ENCODE results near the gene DCAF8.
A peak's percentile ranks its signal among the peaks of the same experiment; 100 is the strongest.
"Not testable (repeated sequence)": the region's sequence is repeated elsewhere in the genome, so short reads cannot be mapped to it uniquely, and the experiment has no call there.

The DCAF8 gene

DNA sequence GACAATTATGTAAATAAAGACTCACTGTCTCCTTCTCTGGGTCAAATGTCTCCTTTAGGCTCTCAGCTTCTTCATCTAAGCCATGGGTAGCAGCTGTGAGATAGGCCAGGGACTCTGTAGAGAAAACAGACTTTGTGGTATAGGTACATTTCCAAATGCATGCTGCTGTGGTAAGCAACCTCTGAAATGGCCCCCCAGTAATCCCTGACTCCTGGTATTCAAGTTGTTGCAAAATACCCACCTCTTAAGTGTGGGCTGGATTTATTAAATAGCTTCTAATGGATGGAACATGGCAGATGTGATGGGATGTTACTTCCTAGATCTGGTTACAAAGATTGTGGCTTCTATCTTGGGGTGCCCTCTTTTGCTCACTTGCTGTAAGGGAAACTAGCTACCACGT, 33.7 kb upstream of the DCAF8 start:
- TF ChIP-seq, protein P1, sequence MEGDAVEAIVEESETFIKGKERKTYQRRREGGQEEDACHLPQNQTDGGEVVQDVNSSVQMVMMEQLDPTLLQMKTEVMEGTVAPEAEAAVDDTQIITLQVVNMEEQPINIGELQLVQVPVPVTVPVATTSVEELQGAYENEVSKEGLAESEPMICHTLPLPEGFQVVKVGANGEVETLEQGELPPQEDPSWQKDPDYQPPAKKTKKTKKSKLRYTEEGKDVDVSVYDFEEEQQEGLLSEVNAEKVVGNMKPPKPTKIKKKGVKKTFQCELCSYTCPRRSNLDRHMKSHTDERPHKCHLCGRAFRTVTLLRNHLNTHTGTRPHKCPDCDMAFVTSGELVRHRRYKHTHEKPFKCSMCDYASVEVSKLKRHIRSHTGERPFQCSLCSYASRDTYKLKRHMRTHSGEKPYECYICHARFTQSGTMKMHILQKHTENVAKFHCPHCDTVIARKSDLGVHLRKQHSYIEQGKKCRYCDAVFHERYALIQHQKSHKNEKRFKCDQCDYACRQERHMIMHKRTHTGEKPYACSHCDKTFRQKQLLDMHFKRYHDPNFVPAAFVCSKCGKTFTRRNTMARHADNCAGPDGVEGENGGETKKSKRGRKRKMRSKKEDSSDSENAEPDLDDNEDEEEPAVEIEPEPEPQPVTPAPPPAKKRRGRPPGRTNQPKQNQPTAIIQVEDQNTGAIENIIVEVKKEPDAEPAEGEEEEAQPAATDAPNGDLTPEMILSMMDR (IDR thresholded peaks at IDR 0.05; ENCODE audit: extremely low read depth, missing control alignments): no peak
- no peak for DNase-seq (ENCODE audit: low spot score)

GRCh38 chr1:160293020-160293968, 30.9 kb upstream of the DCAF8 start:
- TF ChIP-seq, protein P1 (IDR thresholded peaks at IDR 0.05; ENCODE audit: extremely low read depth, missing control alignments): no peak
- no peak for DNase-seq (ENCODE audit: low spot score)

DNA sequence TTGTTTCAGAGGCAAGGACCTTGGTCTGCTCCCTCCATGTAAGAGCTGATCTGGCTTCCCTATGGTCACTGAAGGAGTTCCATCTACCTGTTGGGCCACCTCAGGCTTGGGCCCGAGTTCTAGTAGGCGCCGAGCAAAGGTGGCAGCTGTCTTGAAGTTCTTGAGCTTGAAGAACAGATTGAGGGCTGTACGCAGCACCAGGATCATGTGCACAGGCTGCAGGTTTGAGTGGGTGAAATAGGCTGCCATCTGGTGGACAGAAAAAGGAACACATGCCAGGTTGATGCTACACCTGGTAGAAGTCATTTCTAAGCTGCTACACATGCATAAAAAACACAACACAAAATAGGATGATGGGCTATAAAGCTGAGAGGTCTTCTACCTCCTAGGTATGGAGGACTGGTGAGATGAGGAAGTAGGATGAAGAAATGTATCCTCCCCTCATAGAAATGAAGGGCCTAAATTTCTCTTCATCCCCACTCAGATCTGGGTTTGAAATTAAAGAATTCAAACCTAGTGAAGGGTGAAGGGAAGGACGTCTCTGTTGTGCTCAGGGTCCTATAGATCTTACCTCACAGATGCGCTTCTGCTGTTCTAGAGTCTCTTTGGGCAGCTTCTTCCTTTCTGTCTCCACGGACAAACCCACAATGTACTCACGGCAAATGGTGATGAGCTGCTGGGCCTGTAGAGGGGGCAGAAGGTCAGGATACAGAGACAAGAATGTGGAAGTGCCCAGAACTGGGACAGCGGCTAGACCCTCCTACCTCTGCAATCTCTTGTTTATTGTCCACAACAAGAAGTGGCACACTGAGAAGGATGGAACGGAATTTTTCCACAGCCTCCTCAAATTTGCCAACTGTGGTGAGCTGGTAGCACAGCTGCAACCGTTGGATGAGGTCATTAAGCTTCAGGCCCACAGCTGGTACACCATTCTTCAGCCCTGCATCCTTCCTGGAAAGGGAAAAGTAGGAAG, 29.2 kb upstream of the DCAF8 start:
- peak; percentile 65 for DNase-seq (ENCODE audit: low spot score)
- TF ChIP-seq, protein P1 (IDR thresholded peaks at IDR 0.05; ENCODE audit: extremely low read depth, missing control alignments): peak; percentile 57

GRCh38 chr1:160287769-160288168, 25.4 kb upstream of the DCAF8 start:
- not testable (repeated sequence) for DNase-seq (ENCODE audit: low spot score)

DNA sequence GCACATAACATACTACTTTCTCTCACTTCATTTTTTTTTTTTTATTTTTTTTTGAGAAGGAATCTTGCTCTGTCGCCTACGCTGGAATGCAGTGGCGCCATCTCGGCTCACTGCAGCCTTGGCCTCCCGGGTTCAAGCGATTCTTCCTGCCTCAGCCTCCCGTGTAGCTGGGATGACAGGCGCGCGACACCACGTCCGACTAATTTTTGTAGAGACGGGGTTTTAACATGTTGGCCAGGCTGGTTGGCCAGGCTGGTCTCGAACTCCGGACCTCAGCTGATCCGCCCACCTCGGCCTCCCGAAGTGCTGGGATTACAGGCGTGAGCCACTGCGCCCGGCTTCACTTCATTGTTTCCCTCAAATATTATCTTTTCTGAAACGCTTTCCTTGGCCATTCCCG, 23.2 kb upstream of the DCAF8 start:
- no peak for DNase-seq (ENCODE audit: low spot score)
- TF ChIP-seq, protein P1 (IDR thresholded peaks at IDR 0.05; ENCODE audit: extremely low read depth, missing control alignments): no peak

- peak; percentile 92 for DNase-seq (ENCODE audit: low spot score)
- TF ChIP-seq, protein P1 (IDR thresholded peaks at IDR 0.05; ENCODE audit: extremely low read depth, missing control alignments): no peak
Observed at GRCh38 chr1:160284782-160285344, 22.5 kb upstream of the DCAF8 start, which contains the start of gene PEX19. Gene PEX19 (minus strand): TSS chr1:160285133. CDS start chr1:160285124, 9 bp downstream.

DNA sequence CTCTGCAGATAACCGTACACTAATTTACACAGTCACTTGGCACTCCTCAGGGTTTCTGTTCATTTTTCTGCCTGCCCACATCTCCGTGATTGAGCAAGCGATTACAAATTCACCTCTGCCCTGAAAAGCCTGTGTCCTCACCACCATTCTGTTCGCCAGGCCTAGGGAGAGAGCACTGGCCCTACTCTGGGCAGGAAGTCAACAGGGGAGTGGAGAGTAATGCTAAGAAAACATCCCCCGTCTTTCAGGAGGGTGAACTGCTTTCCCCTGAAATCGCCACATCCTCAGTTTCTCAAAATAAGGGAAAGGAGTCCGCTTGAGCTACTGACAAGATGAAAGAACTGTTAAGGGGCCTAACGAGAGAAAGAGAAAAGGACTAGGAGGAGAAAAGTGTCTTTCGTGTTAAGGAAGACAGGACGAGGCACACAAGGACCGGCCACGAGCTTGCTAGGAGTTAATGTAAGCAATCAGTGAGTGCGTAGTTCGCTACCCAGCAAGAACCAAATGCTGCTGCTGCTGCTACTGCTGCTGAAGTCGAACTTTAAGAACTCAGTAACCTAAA, 22.0 kb upstream of the DCAF8 start:
- TF ChIP-seq, protein P1 (IDR thresholded peaks at IDR 0.05; ENCODE audit: extremely low read depth, missing control alignments): no peak
- no peak for DNase-seq (ENCODE audit: low spot score)
